GM10266 (cell line): Measurements from ENCODE around the gene BANK1.

Experiments
- DNase-seq: peaks from one replicate; pipeline ENCODE4 v3.0.0; 2012; ENCODE audit errors: extremely low spot score
- CTCF ChIP-seq: IDR thresholded peaks from 2 replicates; pipeline ENCODE4 v1.5.1; 2012; ENCODE audit warnings: mild to moderate bottlenecking, low read depth; ENCODE audit not compliant: control insufficient read depth, insufficient read depth; ENCODE audit errors: missing control alignments

Gene BANK1

GRCh38 chr4:101977076-101977475 lies 186.5 kb downstream of the BANK1 start:
- TF ChIP-seq CTCF, result no peak
- DNase-seq, result no peak

GRCh38 chr4:101981756-101982155 lies 191.2 kb downstream of the BANK1 start:
- no peak for TF ChIP-seq CTCF
- DNase-seq, result no peak

- no peak for TF ChIP-seq CTCF
- DNase-seq, result no peak
Measured at GRCh38 chr4:101983835-101984234, 193.3 kb downstream of the BANK1 start.

- DNase-seq, result peak; percentile 7
- no peak for TF ChIP-seq CTCF
Measured at GRCh38 chr4:101987623-101988243, 197.2 kb downstream of the BANK1 start.

- TF ChIP-seq CTCF, result no peak
- DNase-seq, result no peak
Measured at GRCh38 chr4:101989551-101989950, 199.0 kb downstream of the BANK1 start.

GRCh38 chr4:101992446-101992845 lies 201.9 kb downstream of the BANK1 start:
- DNase-seq, result no peak
- no peak for TF ChIP-seq CTCF

- TF ChIP-seq CTCF, result no peak
- DNase-seq, result no peak
Measured at GRCh38 chr4:101993002-101993841, 202.7 kb downstream of the BANK1 start.
